ACHN (cell line): ENCODE measurements around the gene KCNJ11.
A peak's percentile ranks its signal among the peaks of the same experiment; 100 is the strongest.

Experiments used
- DNase-seq: peaks from one replicate; pipeline ENCODE4 v3.0.0-alpha.2; 2015
- in situ Hi-C: cut with HindIII; loops from 2 replicates; pipeline ENCODE4 v1.10.0; 2017; ENCODE audit warnings: low sequenced_read_pairs, low pct_ligation_motif_present, low pct_unique_long_range_greater_than_20kb

The KCNJ11 gene

GRCh38 chr11:17395554-17395961 is 7.1 kb upstream of the KCNJ11 start:
- DNase-seq, result no peak
- in situ Hi-C loops, result no loop called here

- in situ Hi-C loops, result no loop called here
- DNase-seq, result no peak
Observed at GRCh38 chr11:17394743-17395390, 6.4 kb upstream of the KCNJ11 start.

- no peak for DNase-seq
- in situ Hi-C loops, result no loop called here
Observed at GRCh38 chr11:17393472-17393871, 5.0 kb upstream of the KCNJ11 start.

- in situ Hi-C loops, result no loop called here
- DNase-seq, result no peak
Observed at GRCh38 chr11:17392872-17393271, 4.4 kb upstream of the KCNJ11 start.

- in situ Hi-C loops, result no loop called here
- DNase-seq, result no peak
Observed at GRCh38 chr11:17391493-17392355, 3.3 kb upstream of the KCNJ11 start.

GRCh38 chr11:17389957-17390649 is 1.6 kb upstream of the KCNJ11 start:
- in situ Hi-C loops, result no loop called here
- no peak for DNase-seq

GRCh38 chr11:17389211-17389956 is 925 bp upstream of the KCNJ11 start:
- peak; percentile 61 for DNase-seq
- in situ Hi-C loops, result no loop called here

GRCh38 chr11:17387811-17388210 is 648 bp downstream of the KCNJ11 start:
- in situ Hi-C loops, result no loop called here
- DNase-seq, result no peak

GRCh38 chr11:17387254-17387653 is 1.2 kb downstream of the KCNJ11 start:
- no peak for DNase-seq
- in situ Hi-C loops, result no loop called here

GRCh38 chr11:17386331-17387084 is 2.0 kb downstream of the KCNJ11 start:
- DNase-seq, result peak; percentile 51
- in situ Hi-C loops, result no loop called here

- DNase-seq, result no peak
- in situ Hi-C loops, result no loop called here
Observed at GRCh38 chr11:17385926-17386325, 2.5 kb downstream of the KCNJ11 start.

GRCh38 chr11:17385492-17385891 is 3.0 kb downstream of the KCNJ11 start:
- no peak for DNase-seq
- in situ Hi-C loops, result no loop called here

- peak; percentile 71 for DNase-seq
- in situ Hi-C loops, result no loop called here
Observed at GRCh38 chr11:17384002-17384511, 4.4 kb downstream of the KCNJ11 start.

GRCh38 chr11:17383461-17383860 is 5.0 kb downstream of the KCNJ11 start:
- in situ Hi-C loops, result no loop called here
- no peak for DNase-seq

GRCh38 chr11:17382046-17382728 is 6.3 kb downstream of the KCNJ11 start:
- no peak for DNase-seq
- in situ Hi-C loops, result no loop called here

GRCh38 chr11:17381156-17381555 is 7.3 kb downstream of the KCNJ11 start:
- in situ Hi-C loops, result no loop called here
- DNase-seq, result no peak

GRCh38 chr11:17379383-17380180 is 8.9 kb downstream of the KCNJ11 start:
- in situ Hi-C loops, result no loop called here
- DNase-seq, result no peak
